Astrocyte (in vitro differentiated cells and primary cell): ENCODE results near the gene IBA57.

Experiments used
- CTCF ChIP-seq: IDR thresholded peaks from 2 replicates; pipeline ENCODE4 v1.5.1; 2011; ENCODE audit warnings: low read depth, mild to moderate bottlenecking, inconsistent platforms, low read length, moderate library complexity; ENCODE audit not compliant: insufficient read depth
- EZH2 ChIP-seq: IDR thresholded peaks from 2 replicates; pipeline ENCODE4 v1.6.1; 2012; ENCODE audit warnings: mild to moderate bottlenecking, low read length, inconsistent platforms; ENCODE audit not compliant: insufficient read depth

DNA sequence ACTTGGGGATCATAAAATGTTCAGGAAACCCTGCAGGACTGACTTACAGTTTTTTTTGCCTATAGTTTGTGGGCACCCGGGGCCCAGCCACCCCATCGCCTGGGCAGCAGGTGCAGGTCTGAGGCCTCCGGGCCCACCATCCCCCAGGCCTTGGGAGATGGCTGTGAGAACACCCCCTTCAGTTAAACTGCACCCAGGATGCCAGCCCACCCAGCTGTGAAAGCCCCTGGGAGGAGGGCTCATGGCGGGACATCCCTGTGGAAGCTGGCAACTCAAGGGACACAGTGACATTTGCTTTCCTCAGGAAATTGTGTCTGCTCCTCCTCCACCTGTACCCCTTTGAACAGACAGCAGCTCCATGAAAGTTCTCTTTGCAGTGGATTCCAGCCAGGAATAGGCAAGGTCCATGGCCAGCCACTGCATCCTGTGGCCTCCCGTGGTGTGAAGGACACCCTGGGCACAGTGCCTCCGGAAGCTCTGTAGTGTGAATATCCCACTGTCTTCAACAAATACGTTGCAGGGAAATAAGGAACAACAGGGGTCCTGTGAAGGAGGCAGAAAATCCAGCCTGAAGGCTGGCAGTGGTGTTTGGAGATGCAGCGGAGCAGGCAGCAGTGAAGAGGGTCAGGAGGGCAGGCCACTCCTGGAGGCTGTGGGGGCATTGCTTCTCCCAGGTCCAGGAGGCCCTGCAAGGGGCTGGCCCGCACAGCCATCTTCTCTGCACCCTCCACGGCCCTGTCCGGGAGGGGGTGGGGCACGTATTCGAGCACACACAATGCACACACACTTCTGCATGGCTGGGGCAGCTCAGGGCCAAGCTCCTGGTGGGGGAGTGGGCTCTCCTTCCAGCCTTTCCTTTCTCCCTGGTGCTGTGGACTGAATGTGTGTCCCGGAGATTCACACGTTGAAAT, 40.2 kb downstream of the IBA57 start:
- TF ChIP-seq CTCF (no peak), EZH2 (no peak)
